PC-3 (cell line): ENCODE results near the gene THRA. TPM values are rescaled to one million over a fixed set of nuclear protein-coding genes. Genes with fewer than 3 reads are reported as not detected.
"Not testable (repeated sequence)": the region's sequence is repeated elsewhere in the genome, so short reads cannot be mapped to it uniquely, and the experiment has no call there.

ENCODE experiments used
- ATAC-seq: fragments of 200-7000 bp; cut with Tn5 transposase; 2 replicates; pipeline ENCODE4 v1.9.1; 2020; ENCODE audit warnings: mild to moderate bottlenecking, moderate library complexity
- BruUV-seq: library from RNA; stranded (reverse); fragments of 400-500 nt; replicated peaks from 2 replicates; lab custom pipeline; 2021; lab: Mats Ljungman, UMichigan
- CTCF ChIA-PET: fragments of 300-600 bp; sonication (Branson Sonifier 250); formaldehyde crosslinking; loops from one replicate; lab custom pipeline; 2022; ENCODE audit warnings: antibody characterized with exemption; lab: Charles Lee
- POLR2A ChIA-PET: fragments of 300-600 bp; sonication (Branson Sonifier 250); formaldehyde crosslinking; loops from one replicate; lab custom pipeline; 2022; ENCODE audit warnings: antibody characterized with exemption; ENCODE audit not compliant: unreplicated experiment; lab: Charles Lee
- DNase-seq: peaks from one replicate; pipeline ENCODE4 v3.0.0-alpha.2; 2015
- H2AFZ ChIP-seq: fragments of 300-600 bp; sonication (generic); 2 replicates; pipeline ENCODE4 v1.6.0; 2016; ENCODE audit warnings: antibody characterized with exemption, low read length
- H3F3A ChIP-seq: fragments of 300-600 bp; sonication (generic); one replicate; pipeline ENCODE4 v1.6.0; 2017; ENCODE audit warnings: antibody characterized with exemption, low read length, control low read depth, mild to moderate bottlenecking; ENCODE audit not compliant: unreplicated experiment
- H3K27ac ChIP-seq: fragments of 300-600 bp; sonication (generic); 2 replicates; pipeline ENCODE4 v1.5.1; 2016; ENCODE audit warnings: mild to moderate bottlenecking, low read length
- H3K27me3 ChIP-seq: fragments of 300-600 bp; sonication (generic); 2 replicates; pipeline ENCODE4 v1.6.1; 2016; ENCODE audit warnings: low read length, mixed read lengths
- H3K36me3 ChIP-seq: fragments of 300-600 bp; sonication (generic); 2 replicates; pipeline ENCODE4 v1.6.1; 2016; ENCODE audit warnings: low read depth, mixed run types, low read length, mixed read lengths
- H3K4me1 ChIP-seq: fragments of 300-600 bp; sonication (generic); 2 replicates; pipeline ENCODE4 v1.5.1; 2016; ENCODE audit warnings: low read length; ENCODE audit not compliant: insufficient read depth
- H3K4me2 ChIP-seq: fragments of 300-600 bp; sonication (generic); 2 replicates; pipeline ENCODE4 v1.6.0; 2016; ENCODE audit warnings: low read length
- H3K4me3 ChIP-seq: fragments of 300-600 bp; sonication (generic); 2 replicates; pipeline ENCODE4 v1.5.1; 2016; ENCODE audit warnings: mild to moderate bottlenecking, low read length, mixed read lengths
- H3K79me2 ChIP-seq: fragments of 300-600 bp; sonication (generic); 2 replicates; pipeline ENCODE4 v1.6.1; 2017; ENCODE audit warnings: low read length, mixed read lengths
- H3K9ac ChIP-seq: fragments of 300-600 bp; sonication (generic); 2 replicates; pipeline ENCODE4 v1.6.0; 2016; ENCODE audit warnings: mild to moderate bottlenecking, low read length
- H3K9me2 ChIP-seq: fragments of 300-600 bp; sonication (generic); replicated peaks from 2 replicates; pipeline ENCODE4 v1.6.1; 2016; ENCODE audit warnings: mixed run types, low read length, mixed read lengths
- H3K9me3 ChIP-seq: fragments of 300-600 bp; sonication (generic); 2 replicates; pipeline ENCODE4 v1.6.1; 2016; ENCODE audit warnings: low read length, mixed read lengths
- H4K20me1 ChIP-seq: fragments of 300-600 bp; sonication (generic); 2 replicates; pipeline ENCODE4 v1.6.1; 2016; ENCODE audit warnings: low read length, mixed read lengths
- EZH2 ChIP-seq: fragments of 300-600 bp; sonication (generic); IDR thresholded peaks from one replicate; pipeline ENCODE4 v1.6.1; 2017; ENCODE audit warnings: antibody characterized with exemption, mild to moderate bottlenecking, low read length; ENCODE audit not compliant: unreplicated experiment
- EZH2phosphoT487 ChIP-seq: fragments of 300-600 bp; sonication (generic); IDR thresholded peaks from 2 replicates; pipeline ENCODE4 v1.6.1; 2018; ENCODE audit warnings: mild to moderate bottlenecking, antibody characterized with exemption, low read length, borderline replicate concordance
- intact Hi-C: fragments of 100-400 bp; cut with micrococcal nuclease; formaldehyde crosslinking; loops from 2 replicates; pipeline ENCODE4 v1.9.0; 2023
- microRNA-seq: library from miRNA; unstranded; fragments of <30 nt; microRNA quantifications from one replicate; pipeline ENCODE4 v1.1.0, GENCODE V29; 2020; ENCODE audit not compliant: unreplicated experiment
- total RNA-seq: library from RNA; depleted of rRNA; stranded (reverse); fragments of >200 nt; gene quantifications from 2 replicates; pipeline ENCODE4 v1.2.3, GENCODE V29; 2014; rRNA removed
- TF ChIP-seq, protein P1 (sequence below): fragments of 300-600 bp; sonication (generic); conservative IDR thresholded peaks from 2 replicates; pipeline ENCODE4 v1.5.1; 2017; ENCODE audit warnings: antibody characterized with exemption, low read depth, mild to moderate bottlenecking, low read length

The THRA gene
- total RNA-seq, 1 experiment from 2014 or later: 6.6 TPM

DNA sequence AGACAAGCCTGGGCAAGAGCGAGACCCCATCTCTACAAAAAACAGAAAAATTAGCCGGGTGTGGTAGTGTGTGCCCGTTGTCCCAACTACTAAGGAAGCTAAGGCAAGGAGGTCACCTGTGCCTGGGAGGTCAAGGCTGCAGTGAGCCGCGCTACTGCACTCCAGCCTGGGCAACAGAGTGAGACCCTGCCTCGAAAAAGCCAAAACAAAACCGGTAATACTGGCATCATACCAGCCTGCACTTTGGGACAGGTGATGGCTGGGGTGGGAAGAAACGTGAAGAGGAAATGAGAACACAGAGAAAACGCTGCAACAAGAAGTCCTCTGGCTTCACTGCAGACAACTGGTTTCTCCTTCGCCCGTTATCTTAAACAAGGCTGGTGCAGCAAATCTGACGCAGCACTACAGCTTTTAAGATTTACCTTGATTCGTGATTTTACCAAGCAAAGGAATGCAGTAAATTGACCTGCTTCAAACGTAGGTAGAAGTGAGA, 76.8 kb downstream of the THRA start:
- ChIA-PET CTCF (interaction anchor here (1.0 kb wide), 1 partner anchor 26 kb away, joined by 4 read pairs; no protein-coding TSS in a partner anchor), POLR2A (interaction anchor here (0.5 to 0.7 kb wide), 3 partner anchors 13 to 346 kb away, joined by 3 to 8 read pairs (median 5); partner anchors contain the start of gene MSL1)
- ATAC-seq: peak; percentile 9
- DNase-seq: no peak
- peak overlapping the region; percentile 97 for H3K4me3 ChIP-seq
- H3K79me2 ChIP-seq: peaks cover 49% of the 10 kb centered on the region
- TSS peak; percentile 64 for BruUV-seq
- intact Hi-C loops: no loop called here
- H3K4me1 ChIP-seq: peaks cover 14% of the 10 kb centered on the region; the same call in 1 of the 2 replicates
- H3K4me2 ChIP-seq: peak overlapping the region; percentile 97
- no peak for TF ChIP-seq EZH2phosphoT487
- TF ChIP-seq, protein P1, sequence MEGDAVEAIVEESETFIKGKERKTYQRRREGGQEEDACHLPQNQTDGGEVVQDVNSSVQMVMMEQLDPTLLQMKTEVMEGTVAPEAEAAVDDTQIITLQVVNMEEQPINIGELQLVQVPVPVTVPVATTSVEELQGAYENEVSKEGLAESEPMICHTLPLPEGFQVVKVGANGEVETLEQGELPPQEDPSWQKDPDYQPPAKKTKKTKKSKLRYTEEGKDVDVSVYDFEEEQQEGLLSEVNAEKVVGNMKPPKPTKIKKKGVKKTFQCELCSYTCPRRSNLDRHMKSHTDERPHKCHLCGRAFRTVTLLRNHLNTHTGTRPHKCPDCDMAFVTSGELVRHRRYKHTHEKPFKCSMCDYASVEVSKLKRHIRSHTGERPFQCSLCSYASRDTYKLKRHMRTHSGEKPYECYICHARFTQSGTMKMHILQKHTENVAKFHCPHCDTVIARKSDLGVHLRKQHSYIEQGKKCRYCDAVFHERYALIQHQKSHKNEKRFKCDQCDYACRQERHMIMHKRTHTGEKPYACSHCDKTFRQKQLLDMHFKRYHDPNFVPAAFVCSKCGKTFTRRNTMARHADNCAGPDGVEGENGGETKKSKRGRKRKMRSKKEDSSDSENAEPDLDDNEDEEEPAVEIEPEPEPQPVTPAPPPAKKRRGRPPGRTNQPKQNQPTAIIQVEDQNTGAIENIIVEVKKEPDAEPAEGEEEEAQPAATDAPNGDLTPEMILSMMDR: no peak
- TF ChIP-seq EZH2: no peak
- H3K27me3 ChIP-seq: no peaks in the 10 kb centered on the region
- H4K20me1 ChIP-seq: no peaks in the 10 kb centered on the region
- H3F3A ChIP-seq: no peaks in the 10 kb centered on the region
- H3K27ac ChIP-seq: peak overlapping the region; percentile 91
- H3K9me2 ChIP-seq: no peaks in the 10 kb centered on the region
- no peaks in the 10 kb centered on the region for H3K9me3 ChIP-seq
- peak overlapping the region; percentile 60 for H2AFZ ChIP-seq
- peaks cover 17% of the 10 kb centered on the region; the same call in 1 of the 2 replicates for H3K36me3 ChIP-seq
- H3K9ac ChIP-seq: peak overlapping the region; percentile 96

DNA sequence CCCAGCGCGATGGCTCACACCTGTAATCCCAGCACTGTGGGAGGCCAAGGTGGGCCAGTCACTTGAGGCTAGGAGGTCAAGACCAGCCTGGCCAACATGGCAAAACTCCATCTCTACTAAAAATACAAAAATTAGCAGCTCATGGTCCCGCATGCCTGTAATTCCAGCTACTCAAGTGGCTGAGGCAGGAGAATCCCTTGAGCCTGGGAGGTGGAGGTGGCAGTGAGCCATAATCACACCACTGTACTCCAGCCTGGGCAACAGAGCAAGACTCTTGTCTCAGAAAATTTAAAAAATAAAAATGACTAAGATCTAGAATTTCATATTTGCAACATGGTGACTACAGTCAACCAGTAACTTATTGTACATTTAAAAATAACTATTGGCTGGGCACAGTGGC, 80.4 kb downstream of the THRA start:
- H4K20me1 ChIP-seq, H3K27me3 ChIP-seq, H3K9me2 ChIP-seq, H2AFZ ChIP-seq, intact Hi-C loops, DNase-seq, H3K4me2 ChIP-seq, H3F3A ChIP-seq, ATAC-seq, BruUV-seq, H3K9ac ChIP-seq, H3K36me3 ChIP-seq, H3K4me3 ChIP-seq, H3K27ac ChIP-seq, H3K9me3 ChIP-seq: not testable (repeated sequence)
- CTCF ChIA-PET: interaction anchor here (0.6 kb wide), 1 partner anchor 45 kb away, joined by 4 read pairs; no protein-coding TSS in a partner anchor
- POLR2A ChIA-PET: interaction anchor here (0.6 kb wide), 1 partner anchor 30 kb away, joined by 4 read pairs; no protein-coding TSS in a partner anchor
- peaks cover 14% of the 10 kb centered on the region; the same call in 1 of the 2 replicates for H3K4me1 ChIP-seq
- peaks cover 54% of the 10 kb centered on the region for H3K79me2 ChIP-seq

Small RNA genes within 50 kb of the gene (microRNA-seq; reads per million reads assigned to microRNA genes)
- 0.75 reads per million for gene MIR6884

Other genes with a start within 250 kb of the THRA start
- under 0.01 TPM in 1 of 2 replicates, not detected in the other for gene IKZF3, start 198.7 kb upstream of the THRA start, total RNA-seq
- not detected in 2 replicates for gene ZPBP2, start 194.8 kb upstream of the THRA start, total RNA-seq
- gene GSDMB, start 144.3 kb upstream of the THRA start, total RNA-seq: 3.8 and 4.8 TPM in 2 replicates
- 27.0 and 27.4 TPM in 2 replicates for gene ORMDL3, start 135.4 kb upstream of the THRA start, total RNA-seq
- not detected in 2 replicates for gene LRRC3C, start 135.2 kb upstream of the THRA start, total RNA-seq
- gene GSDMA, start 100.0 kb upstream of the THRA start, total RNA-seq: not detected in 2 replicates
- 267 and 338 TPM in 2 replicates for gene PSMD3, start 82.2 kb upstream of the THRA start, total RNA-seq
- gene CSF3, start 47.5 kb upstream of the THRA start, total RNA-seq: 4.0 and 4.3 TPM in 2 replicates
- 73.0 and 78.7 TPM in 2 replicates for gene MED24, start 8.6 kb upstream of the THRA start, total RNA-seq
- 7.1 and 9.2 TPM in 2 replicates for gene NR1D1, start 37.6 kb downstream of the THRA start, total RNA-seq
- gene MSL1, start 59.0 kb downstream of the THRA start, total RNA-seq: 22.2 and 38.1 TPM in 2 replicates
- 27.3 and 39.2 TPM in 2 replicates for gene CASC3, start 77.6 kb downstream of the THRA start, total RNA-seq
- gene RAPGEFL1, start 114.5 kb downstream of the THRA start, total RNA-seq: 1.3 and 1.5 TPM in 2 replicates
- gene WIPF2, start 156.3 kb downstream of the THRA start, total RNA-seq: 6.0 and 12.1 TPM in 2 replicates
- gene CDC6, start 224.9 kb downstream of the THRA start, total RNA-seq: 48.9 and 58.3 TPM in 2 replicates
- gene RARA, start 246.2 kb downstream of the THRA start, total RNA-seq: 19.6 and 23.8 TPM in 2 replicates